Skeletal muscle cell (primary cell): Measurements from ENCODE around the gene TAGLN2.
"Not testable (repeated sequence)": the region's sequence is repeated elsewhere in the genome, so short reads cannot be mapped to it uniquely, and the experiment has no call there.

ENCODE experiments used
- DNase-seq: peaks from one replicate; pipeline ENCODE4 v3.0.0-alpha.2; 2010; ENCODE audit warnings: low read depth
- H3K4me3 ChIP-seq: 2 replicates; pipeline ENCODE4 v1.5.1; 2011; ENCODE audit warnings: low read depth, mild to moderate bottlenecking, control low read depth, low read length, moderate library complexity

Gene TAGLN2

GRCh38 chr1:159911326-159912070, 13.8 kb downstream of the TAGLN2 start:
- DNase-seq, result no peak
- no peak overlapping the region for H3K4me3 ChIP-seq

- no peak overlapping the region for H3K4me3 ChIP-seq
- no peak for DNase-seq
Observed at GRCh38 chr1:159908031-159908940, 17.0 kb downstream of the TAGLN2 start.

- no peak for DNase-seq
- no peak overlapping the region for H3K4me3 ChIP-seq
Observed at GRCh38 chr1:159906960-159907359, 18.3 kb downstream of the TAGLN2 start.

GRCh38 chr1:159904036-159904435, 21.3 kb downstream of the TAGLN2 start:
- H3K4me3 ChIP-seq, DNase-seq: not testable (repeated sequence)

- no peak overlapping the region for H3K4me3 ChIP-seq
- no peak for DNase-seq
Observed at GRCh38 chr1:159902541-159902940, 22.8 kb downstream of the TAGLN2 start.

GRCh38 chr1:159900755-159901360, 24.4 kb downstream of the TAGLN2 start:
- H3K4me3 ChIP-seq, result no peak overlapping the region
- no peak for DNase-seq

GRCh38 chr1:159900086-159900680, 25.1 kb downstream of the TAGLN2 start, which contains the start of gene CFAP45:
CFAP45 (minus strand) TSS chr1:159900165; CDS start chr1:159900098, 67 bp downstream.
- DNase-seq, result no peak
- no peak within 1 kb of the TSS for H3K4me3 ChIP-seq

GRCh38 chr1:159899634-159900033, 25.7 kb downstream of the TAGLN2 start:
- not testable (repeated sequence) for H3K4me3 ChIP-seq, DNase-seq

- no peak overlapping the region for H3K4me3 ChIP-seq
- DNase-seq, result no peak
Observed at GRCh38 chr1:159898527-159898926, 26.8 kb downstream of the TAGLN2 start.

GRCh38 chr1:159897962-159898361, 27.3 kb downstream of the TAGLN2 start:
- no peak overlapping the region for H3K4me3 ChIP-seq
- no peak for DNase-seq

- DNase-seq, result no peak
- no peak overlapping the region for H3K4me3 ChIP-seq
Observed at GRCh38 chr1:159896546-159896930, 28.8 kb downstream of the TAGLN2 start.

- no peak for DNase-seq
- H3K4me3 ChIP-seq, result no peak overlapping the region
Observed at GRCh38 chr1:159895836-159896545, 29.3 kb downstream of the TAGLN2 start.

- no peak for DNase-seq
- no peak overlapping the region for H3K4me3 ChIP-seq
Observed at GRCh38 chr1:159895286-159895685, 30.0 kb downstream of the TAGLN2 start.

GRCh38 chr1:159892944-159893343, 32.4 kb downstream of the TAGLN2 start:
- no peak overlapping the region for H3K4me3 ChIP-seq
- DNase-seq, result no peak

- DNase-seq, result peak; percentile 63
- H3K4me3 ChIP-seq, result no peak overlapping the region
Observed at GRCh38 chr1:159891275-159892157, 33.8 kb downstream of the TAGLN2 start.

GRCh38 chr1:159890390-159890789, 34.9 kb downstream of the TAGLN2 start:
- DNase-seq, result no peak
- no peak overlapping the region for H3K4me3 ChIP-seq

GRCh38 chr1:159889821-159890252, 35.5 kb downstream of the TAGLN2 start:
- H3K4me3 ChIP-seq, result no peak overlapping the region
- DNase-seq, result peak; percentile 77

GRCh38 chr1:159889202-159889601, 36.1 kb downstream of the TAGLN2 start:
- no peak overlapping the region for H3K4me3 ChIP-seq
- no peak for DNase-seq
